Astrocyte of the spinal cord (primary cell): ENCODE measurements around the gene PGAP3.

Experiments
- DNase-seq: peaks from one replicate; pipeline ENCODE4 v3.0.0; 2011; ENCODE audit warnings: low read depth, low spot score
- H3K4me3 ChIP-seq: 2 replicates; pipeline ENCODE4 v1.5.1; 2011; ENCODE audit warnings: low read depth, mild to moderate bottlenecking, low read length, moderate library complexity
- CTCF ChIP-seq: IDR thresholded peaks from 2 replicates; pipeline ENCODE4 v1.5.1; 2012; ENCODE audit warnings: low read depth, mild to moderate bottlenecking, low read length, inconsistent platforms
- in situ Hi-C: cut with HindIII; loops from 2 replicates; pipeline ENCODE4 v1.10.0; 2017; ENCODE audit warnings: low sequenced_read_pairs

The PGAP3 gene

GRCh38 chr17:39696731-39697130 lies 8.9 kb upstream of the PGAP3 start:
- H3K4me3 ChIP-seq = no peak overlapping the region
- in situ Hi-C loops = no loop called here
- TF ChIP-seq CTCF = no peak
- DNase-seq = no peak

GRCh38 chr17:39695089-39695474 lies 7.2 kb upstream of the PGAP3 start:
- no peak overlapping the region for H3K4me3 ChIP-seq
- DNase-seq = no peak
- in situ Hi-C loops = no loop called here
- no peak for TF ChIP-seq CTCF

GRCh38 chr17:39694593-39694992 lies 6.7 kb upstream of the PGAP3 start:
- H3K4me3 ChIP-seq = no peak overlapping the region

GRCh38 chr17:39688945-39689344 lies 1.1 kb upstream of the PGAP3 start:
- in situ Hi-C loops = no loop called here
- TF ChIP-seq CTCF = no peak
- no peak for DNase-seq
- peak overlapping the region; percentile 76 for H3K4me3 ChIP-seq

More at GRCh38 chr17:39694593-39694992, 6.7 kb upstream of the PGAP3 start:
- in situ Hi-C loops = no loop called here
- no peak for DNase-seq
- TF ChIP-seq CTCF = no peak

DNA sequence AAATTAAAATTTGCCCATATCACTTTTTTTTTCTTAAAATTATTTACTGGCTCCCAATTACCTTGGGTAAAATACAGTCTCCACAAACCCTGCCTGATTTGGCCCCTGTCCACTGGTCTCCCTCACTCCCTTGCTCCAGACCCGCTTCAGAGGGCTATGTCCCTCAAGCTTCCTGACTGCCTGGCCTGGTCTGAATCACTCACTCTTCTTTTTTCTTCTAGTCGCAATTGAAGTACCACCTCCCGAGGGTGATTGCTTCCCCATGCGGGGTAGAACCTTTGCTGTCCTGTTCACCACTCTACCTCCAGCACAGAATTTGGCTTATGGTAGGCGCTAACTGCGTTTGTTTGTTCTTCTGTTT lies 598 bp upstream of the PGAP3 start:
- DNase-seq = no peak
- peak overlapping the region; percentile 76 for H3K4me3 ChIP-seq
- in situ Hi-C loops = no loop called here
- TF ChIP-seq CTCF = no peak

DNA sequence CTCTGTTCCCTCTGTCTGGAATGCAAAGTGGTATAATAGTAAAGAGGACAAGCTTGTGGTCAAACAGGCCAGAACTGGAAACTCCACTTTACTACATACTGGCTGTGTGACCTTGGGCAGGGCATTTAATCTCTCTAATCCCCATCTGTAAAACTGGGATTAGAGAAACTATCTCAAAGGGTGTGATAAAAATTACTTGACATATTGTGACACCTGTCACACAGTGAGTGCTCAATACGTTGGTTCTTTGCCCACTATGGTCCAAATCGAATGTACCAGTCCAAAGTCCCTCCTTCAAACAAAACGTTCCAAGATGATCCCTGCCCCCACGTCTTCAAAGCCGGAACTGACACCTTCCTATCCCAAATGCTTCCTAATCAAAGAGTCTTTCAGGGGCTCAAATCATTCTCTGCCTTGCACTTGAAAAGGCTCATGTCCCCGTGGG lies 734 bp downstream of the PGAP3 start:
- in situ Hi-C loops = no loop called here
- TF ChIP-seq CTCF = no peak
- peak overlapping the region; percentile 76 for H3K4me3 ChIP-seq
- DNase-seq = no peak
